Dermis microvascular lymphatic vessel endothelial cell (primary cell): ENCODE data around the gene ZBTB42. TPM values are rescaled to one million over a fixed set of nuclear protein-coding genes. Genes with fewer than 3 reads are reported as not detected.

Source experiments
- DNase-seq, 2 donors: peaks; one replicate each; pipeline versions ENCODE4 v3.0.0 to v3.0.0-alpha.2; 2010; ENCODE audit warnings: low read depth in 2 of 2
- total RNA-seq: library from RNA; depleted of rRNA; stranded (reverse); fragments of >200 nt; gene quantifications from 2 replicates; pipeline ENCODE4 v1.2.1, GENCODE V29; 2014

The ZBTB42 gene
- total RNA-seq, 1 donor from 2014 or later: 3.2 TPM

DNA sequence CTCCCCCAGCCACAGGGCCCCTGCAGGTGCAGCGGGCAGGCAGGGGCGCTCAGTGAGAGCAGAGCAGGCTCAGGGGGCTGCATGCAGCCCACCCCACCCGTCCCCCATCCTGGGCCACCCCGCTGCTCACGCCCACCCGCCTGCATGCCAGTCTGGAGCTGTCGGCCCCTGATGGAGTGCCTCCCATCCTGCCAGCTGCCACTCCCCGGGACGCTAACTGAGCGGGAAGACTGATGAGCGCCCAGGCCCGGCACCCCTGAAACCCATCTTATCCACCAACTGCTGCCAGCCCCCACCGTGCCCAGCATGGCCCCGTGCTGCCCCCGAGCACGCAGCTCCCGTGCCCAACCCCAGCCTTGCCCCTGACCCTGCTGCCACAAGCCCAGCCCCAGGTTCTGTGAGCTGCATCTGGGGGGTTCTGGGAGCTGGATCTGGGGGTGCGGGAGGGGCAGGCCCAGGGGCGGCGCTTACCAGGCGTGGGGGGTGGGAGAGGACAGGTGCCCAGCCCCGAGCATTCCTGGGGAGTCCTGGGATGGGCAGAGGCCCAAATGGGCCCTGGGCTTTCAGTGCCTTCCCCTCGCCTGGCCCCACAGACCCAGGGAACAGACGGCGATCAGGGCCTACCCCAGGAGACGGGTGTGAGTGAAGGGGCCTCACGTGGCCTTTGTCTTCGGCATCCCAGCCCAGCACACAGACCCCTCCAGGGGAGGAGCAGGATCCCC is 18.7 kb upstream of the ZBTB42 start:
- no peak for DNase-seq

DNA sequence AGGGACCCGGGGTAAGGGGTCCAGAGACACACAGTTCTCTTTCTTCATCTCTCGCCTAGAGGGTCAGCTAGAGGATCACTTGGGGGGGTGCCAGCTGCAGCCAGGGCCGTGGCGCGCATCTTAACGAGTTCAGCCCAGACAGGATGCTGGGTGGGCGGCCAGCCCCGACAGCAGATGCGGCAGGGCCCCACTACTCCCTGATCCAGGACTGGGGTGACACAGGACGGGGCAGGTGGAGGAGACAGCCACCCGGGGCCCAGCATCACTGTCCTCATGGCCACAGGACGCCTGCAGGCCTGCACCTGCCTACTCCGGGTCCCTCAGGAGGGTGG is 18.1 kb upstream of the ZBTB42 start:
- no peak for DNase-seq

- no peak for DNase-seq
These were observed 17.2 kb upstream of the ZBTB42 start for GRCh38 chr14:104783484-104784217.

DNA sequence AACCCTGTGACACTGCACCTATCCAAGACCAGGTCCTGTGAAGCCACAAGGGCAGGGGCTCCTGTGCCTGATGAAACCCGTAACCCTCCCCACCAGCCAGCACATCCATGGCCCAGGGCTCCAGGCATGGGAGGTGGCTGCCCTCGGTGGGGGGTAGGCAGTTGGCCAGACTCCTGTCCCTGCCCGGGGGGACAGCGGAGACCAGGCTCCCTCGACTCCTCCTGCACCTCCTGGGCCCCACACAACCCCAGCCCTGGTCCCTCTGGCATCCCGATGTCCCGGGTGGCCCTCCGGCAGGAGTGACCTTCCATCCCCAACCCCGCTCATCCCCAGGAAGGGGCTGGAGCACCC is 16.7 kb upstream of the ZBTB42 start:
- no peak for DNase-seq

DNA sequence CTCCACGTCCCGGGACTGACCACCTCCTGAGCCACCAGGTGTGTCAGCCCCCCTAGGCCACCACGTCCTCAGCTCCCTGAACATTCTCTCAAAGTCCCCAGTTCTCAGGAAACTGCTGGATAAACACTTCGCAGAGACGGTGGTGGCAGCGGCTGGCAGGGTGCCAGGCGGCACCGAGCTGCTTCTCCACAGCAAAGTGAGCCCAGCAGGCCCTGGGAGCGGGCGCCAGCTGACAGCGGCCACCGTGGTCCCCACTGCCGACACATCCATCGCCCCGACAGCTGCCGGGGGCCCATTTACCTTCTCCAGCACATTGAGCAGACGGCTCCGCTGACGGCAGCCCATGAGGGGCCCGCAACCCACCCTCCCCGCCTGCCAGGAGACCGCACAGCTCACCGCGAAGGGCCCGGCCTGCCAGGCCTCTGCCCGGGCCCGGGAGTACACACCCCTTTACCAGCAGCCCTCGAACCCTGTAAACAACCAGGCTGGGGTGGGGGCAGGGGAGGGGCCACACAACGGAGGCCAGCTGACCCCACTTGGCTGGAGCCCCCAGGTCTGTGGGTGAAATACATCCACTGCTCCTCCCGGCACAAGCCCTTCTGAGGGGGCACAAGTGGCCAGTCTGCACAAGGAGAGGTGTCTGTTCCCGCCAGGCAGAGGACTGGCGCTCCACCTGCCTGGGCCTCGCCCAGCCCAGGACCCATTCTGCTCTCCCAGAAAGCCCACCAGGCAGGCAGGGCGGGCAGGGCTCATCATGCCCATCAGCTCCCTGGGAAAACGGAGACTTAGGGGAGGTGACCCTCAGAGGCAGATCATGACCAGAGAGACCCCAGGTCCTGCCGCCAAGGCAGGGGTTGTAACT is 15.8 kb upstream of the ZBTB42 start:
- peak in 1 of 2 donors; percentile 58 for DNase-seq

DNA sequence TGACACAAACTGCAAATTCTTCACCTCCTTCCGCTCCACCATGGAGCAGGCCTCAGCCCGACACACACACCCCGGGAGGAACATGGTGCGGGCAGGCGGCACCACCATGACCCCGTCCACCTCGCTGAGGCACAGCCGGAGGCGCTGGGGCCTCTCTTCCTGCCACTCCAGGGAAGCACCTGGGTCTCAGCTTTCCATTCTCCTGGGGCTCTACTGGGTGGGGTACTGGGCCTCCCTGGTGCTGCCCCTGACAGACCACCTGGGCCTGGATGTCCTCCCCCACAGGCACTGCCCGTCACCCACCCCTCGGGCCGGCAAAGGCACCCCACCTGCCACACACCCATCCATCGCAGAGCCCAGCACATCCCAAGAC is 15.2 kb upstream of the ZBTB42 start:
- DNase-seq: no peak

DNA sequence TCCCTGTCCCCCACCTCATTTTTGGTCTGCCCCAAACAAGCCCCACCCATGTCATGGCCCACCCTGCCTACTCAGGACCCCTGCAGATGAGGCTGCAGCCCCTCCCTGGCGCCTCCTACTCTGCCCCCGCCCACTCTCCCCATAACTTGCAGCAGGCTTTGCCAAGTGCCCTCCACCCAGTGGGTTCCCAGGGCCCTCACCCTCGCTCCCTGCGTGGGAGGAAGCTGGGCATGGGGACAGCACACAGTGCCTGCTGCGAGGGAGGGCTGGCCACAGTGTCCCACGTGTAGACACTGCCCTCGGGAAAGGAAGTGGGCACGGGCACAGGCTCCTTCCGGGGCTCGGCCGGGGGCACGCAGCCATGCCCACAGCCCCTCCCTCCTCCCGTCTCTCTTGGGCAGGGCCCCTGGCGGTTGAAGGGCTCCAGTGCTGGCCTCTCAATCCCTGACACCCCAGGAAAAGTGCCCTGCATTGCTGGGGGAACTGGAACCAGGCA is 14.8 kb upstream of the ZBTB42 start:
- no peak for DNase-seq

DNA sequence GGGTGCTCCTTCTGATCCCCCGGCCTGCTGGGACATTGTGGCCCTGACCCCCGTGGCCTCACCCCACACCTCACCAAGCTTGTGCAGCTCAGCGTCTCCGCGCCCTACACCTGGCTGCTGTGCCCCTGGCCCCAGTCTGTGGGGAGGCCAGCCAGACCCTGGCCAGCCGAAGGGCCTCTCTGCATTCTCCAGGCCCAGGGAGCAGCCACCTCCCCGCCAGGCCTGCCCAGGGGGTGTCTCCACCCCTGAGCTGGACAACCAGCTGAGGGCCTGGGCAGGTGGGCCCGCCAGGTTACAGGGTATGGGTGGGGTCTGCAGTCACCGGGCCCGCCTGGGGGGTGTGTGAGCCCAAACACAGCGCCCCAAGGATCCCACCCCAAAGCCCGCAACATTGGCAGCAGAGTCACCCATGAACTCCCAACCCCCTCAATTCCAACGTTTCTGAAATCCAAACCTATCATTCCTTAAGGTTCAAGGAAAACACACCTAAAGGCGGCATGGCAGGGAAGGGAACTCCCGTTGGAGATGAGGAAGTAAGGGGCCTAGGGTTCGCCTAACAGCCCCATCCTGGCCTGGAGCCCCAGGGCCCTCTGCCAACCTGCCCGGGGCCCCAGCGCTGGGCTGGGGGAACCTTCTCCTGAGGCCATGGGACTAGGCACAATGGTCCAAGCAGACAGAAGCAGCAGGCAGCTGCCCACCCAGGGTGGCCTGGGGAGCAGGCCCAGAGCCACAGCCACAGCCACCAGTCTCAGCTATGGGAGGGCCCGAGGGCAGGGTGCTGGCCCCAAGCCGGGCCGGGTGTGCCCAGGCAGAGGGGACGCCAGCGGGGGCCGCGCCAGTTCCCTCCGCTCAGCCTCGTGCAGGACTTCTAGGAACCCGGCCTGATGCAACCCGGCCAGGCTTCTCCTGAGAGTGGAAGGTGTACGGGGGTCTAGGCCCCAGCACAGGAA is 13.9 kb upstream of the ZBTB42 start:
- no peak for DNase-seq

- no peak for DNase-seq
These were observed 13.2 kb upstream of the ZBTB42 start for GRCh38 chr14:104787736-104788135.

- no peak for DNase-seq
These were observed 12.6 kb upstream of the ZBTB42 start for GRCh38 chr14:104788161-104788818.

- no peak for DNase-seq
These were observed 11.8 kb upstream of the ZBTB42 start for GRCh38 chr14:104788873-104789663.

GRCh38 chr14:104789752-104790743 is 10.9 kb upstream of the ZBTB42 start:
- no peak for DNase-seq

DNA sequence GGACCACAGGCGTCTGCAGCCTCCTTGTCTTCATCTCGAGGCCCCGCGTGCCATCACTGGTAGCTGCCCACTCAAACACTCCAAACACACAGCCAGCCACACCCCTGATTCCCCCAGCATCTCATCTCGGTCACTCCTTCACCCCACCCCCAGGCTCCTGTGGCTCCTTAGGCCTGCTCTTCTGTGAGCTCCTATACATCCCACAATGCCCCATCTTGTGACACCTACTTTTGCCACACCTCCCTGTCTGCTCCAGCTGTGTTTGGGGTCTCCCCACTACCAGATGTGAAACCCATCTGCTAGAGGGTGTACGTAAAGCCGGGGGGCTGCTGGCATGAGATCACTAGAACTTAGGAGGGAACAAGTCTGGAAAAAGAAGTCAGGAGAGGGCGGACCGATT is 9.5 kb upstream of the ZBTB42 start:
- DNase-seq: no peak

DNA sequence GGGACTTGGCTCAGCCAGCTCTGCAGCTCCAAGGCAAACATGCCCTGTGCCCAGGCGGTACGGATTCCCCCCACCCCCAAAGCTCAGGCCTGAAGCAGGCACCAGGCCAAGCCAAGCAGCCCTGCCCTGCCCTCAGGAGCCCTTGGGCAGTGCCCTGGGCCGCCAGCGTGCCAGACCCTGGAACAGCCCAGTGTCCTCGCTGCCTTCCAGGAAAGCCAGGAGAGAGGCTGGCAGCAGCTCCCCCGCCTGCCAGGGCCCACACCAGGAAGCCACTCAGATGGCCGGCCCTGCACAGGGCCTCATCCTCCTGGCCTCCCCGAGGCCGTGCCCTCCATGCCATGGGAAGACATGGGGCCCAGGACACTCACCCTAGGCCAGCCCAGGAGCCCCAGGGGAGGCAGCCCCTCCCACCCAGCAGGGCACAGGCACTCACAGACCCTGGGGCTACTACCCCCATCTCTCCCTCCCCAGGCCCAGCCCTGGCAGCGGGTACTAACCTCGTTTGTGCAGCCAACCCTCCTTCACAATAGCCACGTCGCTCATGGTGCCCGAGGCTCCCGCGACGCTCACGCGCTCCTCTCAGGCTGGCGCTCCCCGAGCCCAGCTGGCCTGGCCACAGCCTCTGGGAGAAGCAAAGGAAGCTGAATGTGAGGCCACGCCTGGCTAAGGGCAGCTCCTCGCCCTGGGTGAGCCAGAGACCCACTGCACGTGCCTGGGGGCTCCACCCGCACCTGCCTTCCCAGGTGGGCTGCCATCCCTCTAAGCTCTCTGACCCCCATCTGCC is 8.6 kb upstream of the ZBTB42 start:
- no peak for DNase-seq

- no peak for DNase-seq
These were observed 7.8 kb upstream of the ZBTB42 start for GRCh38 chr14:104792945-104793702.

DNA sequence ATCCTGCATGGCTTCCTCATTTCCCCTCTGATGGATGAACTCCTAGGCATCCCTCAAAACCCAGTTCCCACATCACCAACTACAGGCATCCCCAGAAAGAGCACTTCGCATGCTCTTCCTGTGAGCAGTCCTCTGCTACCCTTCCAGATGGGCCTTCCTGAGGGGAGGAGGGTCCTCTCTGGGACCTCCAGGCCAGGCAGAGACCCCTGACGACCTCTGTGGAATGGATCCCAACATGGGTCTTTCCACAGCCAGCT is 7.3 kb upstream of the ZBTB42 start:
- DNase-seq: no peak

DNA sequence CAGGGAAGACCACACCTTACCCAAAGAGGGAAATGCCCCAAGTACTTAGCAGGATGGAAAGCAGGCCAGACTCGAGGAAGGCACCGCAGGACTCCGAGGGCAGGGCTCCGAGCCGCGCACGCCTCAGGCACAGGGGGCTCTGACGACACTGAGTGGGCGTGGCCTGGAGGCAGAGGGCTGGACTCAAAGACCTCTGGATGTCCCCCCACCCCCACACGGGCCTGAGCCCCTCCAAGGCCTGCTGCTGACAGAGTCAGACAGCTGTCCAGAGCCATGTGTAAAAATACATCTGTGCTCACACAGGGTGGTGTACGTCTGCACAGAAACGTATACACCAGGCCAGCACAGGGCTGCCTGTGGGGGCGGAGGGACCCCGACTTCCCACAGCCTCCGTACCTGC is 6.8 kb upstream of the ZBTB42 start:
- peak in 1 of 2 donors; percentile 58 for DNase-seq
